NCI-H2081 treated with DMSO at 0.1 percent for 48 hours (cell line): ENCODE measurements around the gene SUN1.
"Not testable (repeated sequence)": the region's sequence is repeated elsewhere in the genome, so short reads cannot be mapped to it uniquely, and the experiment has no call there.

Experiments
- DNase-seq: peaks from one replicate; lab custom pipeline; 2025; lab: John Stamatoyannopoulos, UW

Gene SUN1

GRCh38 chr7:832167-832967 is at the start of gene SUN1:
Gene SUN1 (plus strand): TSS chr7:832476. CDS start chr7:832525, 49 bp downstream.
- no peak for DNase-seq

- no peak for DNase-seq
Observed at GRCh38 chr7:782718-783449, 49.4 kb upstream of the SUN1 start.

GRCh38 chr7:783556-784490 is 48.5 kb upstream of the SUN1 start:
- DNase-seq = no peak

GRCh38 chr7:784971-785370 is 47.3 kb upstream of the SUN1 start:
- no peak for DNase-seq

GRCh38 chr7:785416-785815 is 46.9 kb upstream of the SUN1 start:
- no peak for DNase-seq

GRCh38 chr7:786472-787255 is 45.6 kb upstream of the SUN1 start:
- DNase-seq = no peak

- no peak for DNase-seq
Observed at GRCh38 chr7:787332-788240, 44.7 kb upstream of the SUN1 start.

- DNase-seq = no peak
Observed at GRCh38 chr7:791519-791918, 40.8 kb upstream of the SUN1 start.

GRCh38 chr7:794207-794606 is 38.1 kb upstream of the SUN1 start:
- no peak for DNase-seq

GRCh38 chr7:794671-795329 is 37.5 kb upstream of the SUN1 start:
- DNase-seq = no peak

GRCh38 chr7:796434-797169 is 35.7 kb upstream of the SUN1 start:
- DNase-seq = not testable (repeated sequence)

GRCh38 chr7:798921-799470 is 33.3 kb upstream of the SUN1 start:
- DNase-seq = no peak

- no peak for DNase-seq
Observed at GRCh38 chr7:800692-801091, 31.6 kb upstream of the SUN1 start.

GRCh38 chr7:801351-801750 is 30.9 kb upstream of the SUN1 start:
- not testable (repeated sequence) for DNase-seq

GRCh38 chr7:801940-802381 is 30.3 kb upstream of the SUN1 start:
- DNase-seq = no peak

GRCh38 chr7:802500-803242 is 29.6 kb upstream of the SUN1 start:
- no peak for DNase-seq

- DNase-seq = no peak
Observed at GRCh38 chr7:803243-803635, 29.0 kb upstream of the SUN1 start.

GRCh38 chr7:803796-804195 is 28.5 kb upstream of the SUN1 start:
- not testable (repeated sequence) for DNase-seq
